Effector CD8-positive, alpha-beta T cell (primary cell): ENCODE results near the gene KRT4.

Experiments
- DNase-seq: peaks from one replicate; lab custom pipeline; 2025; lab: John Stamatoyannopoulos, UW

KRT4 gene

DNA sequence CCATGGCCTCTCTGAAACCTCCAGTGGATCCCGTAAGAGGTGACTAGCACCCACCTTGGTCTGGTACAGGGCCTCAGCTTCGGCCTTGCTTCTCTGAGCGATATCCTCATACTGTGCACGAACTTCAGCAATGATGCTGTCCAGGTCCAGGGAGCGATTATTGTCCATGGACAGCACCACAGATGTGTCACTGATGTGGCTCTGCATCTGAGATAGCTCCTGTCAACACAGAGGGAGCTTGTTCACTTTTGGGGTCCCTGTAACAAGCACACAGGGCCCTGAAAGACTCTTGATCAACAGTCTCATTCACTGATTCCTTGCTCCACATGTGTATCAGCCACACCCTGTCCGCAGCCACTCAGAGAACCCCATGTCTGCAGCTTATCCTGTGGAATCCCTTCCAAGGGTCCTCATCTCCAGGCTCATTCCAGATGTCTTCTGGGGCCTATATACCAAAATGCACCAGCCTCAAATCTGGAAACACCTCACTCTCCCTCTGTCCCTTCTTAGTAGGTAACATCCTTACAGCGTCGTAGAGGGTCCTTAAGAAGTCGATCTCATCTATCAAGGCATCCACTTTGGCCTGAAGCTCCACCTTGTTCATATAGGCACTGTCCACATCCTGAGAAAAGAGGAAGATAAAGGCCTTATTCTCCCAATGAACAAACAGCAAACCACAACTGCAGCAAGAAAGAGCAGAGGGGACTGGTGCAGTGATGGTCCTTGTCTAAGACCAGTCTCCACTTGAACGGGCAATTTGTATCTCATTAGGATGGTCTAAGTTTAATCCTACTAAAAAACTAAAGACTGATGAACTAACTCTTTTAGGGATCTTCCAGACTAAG lies 21.5 kb downstream of the KRT4 start:
- DNase-seq, result no peak

DNA sequence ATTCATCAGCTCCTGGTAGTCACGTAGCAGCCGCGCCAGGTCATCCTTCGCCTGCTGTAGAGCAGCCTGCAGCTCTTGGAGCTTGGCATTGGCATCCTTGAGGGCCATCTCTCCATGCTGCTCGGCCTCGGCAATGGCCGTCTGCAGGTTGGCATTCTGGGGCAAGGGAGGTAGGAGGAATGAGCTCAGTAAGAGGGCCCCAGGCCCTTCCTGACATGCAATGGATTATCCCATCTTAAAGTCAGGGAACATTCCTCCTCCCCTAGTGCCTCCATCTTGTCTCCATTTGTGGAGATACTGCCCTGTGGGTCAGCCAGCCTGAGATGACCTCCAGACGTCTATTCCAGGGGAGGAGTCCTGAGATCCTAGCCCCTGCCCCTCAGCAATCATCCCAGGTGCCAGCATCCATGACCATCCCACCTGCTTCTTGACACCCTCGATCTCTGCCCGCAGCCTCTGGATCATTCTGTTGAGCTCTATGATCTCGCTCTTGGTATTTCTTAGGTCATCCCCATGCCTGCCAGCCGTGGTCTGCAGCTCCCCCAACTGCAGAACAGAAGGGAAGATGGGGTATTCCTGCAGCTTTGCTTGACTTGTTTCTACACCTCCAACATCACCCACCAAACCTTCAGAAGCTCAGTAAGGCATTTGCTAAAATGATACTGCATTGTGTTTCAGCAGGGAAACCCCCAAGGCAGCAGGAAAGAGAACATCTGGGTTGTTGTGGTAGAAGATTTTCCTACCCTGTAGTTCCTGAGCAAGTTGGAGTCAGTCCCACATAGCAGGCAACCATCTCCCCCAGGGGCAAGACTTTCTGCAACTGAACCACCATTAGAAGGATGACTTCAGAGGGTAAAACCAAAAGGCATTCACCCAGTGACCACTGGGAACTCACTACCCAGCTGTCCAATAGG lies 22.4 kb downstream of the KRT4 start:
- no peak for DNase-seq

DNA sequence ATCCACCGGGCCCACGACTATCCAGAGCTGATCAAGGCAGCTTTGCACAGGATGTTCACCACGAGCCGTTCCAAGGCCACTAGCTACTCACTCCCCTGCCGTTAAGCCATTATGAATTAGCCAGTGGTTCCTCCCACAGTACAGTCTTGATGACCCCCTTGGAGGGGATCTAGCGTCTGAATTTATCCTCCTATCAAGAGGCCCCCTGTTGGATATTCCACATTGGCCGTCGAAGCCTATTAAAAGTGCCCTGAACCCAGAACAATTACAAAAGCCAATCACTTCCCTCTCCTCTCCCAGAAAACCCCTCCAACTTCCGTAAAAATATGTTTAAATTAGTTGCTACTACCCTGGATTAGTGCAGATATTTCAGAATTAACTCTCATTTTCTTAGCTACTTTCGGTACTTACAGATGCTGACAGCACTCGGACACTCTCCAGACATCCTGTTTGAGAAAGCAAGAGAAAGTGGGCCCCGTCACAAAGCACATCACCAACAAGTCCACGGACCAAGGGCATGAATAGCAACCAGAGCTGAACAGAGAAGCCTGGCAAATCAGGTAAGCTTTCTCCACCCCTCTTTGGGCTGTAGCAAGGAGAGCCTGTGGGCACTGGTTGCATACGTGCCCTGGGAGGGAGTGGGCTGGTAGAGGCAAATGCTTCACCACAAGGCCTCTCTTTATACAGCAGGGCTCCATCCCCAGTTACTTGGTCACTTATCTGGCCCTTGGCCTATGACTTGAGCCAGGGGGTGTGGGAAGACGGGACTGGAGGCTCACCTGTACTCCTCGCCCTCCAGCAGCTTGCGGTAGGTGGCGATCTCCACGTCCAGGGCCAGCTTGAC lies 23.3 kb downstream of the KRT4 start:
- no peak for DNase-seq

DNA sequence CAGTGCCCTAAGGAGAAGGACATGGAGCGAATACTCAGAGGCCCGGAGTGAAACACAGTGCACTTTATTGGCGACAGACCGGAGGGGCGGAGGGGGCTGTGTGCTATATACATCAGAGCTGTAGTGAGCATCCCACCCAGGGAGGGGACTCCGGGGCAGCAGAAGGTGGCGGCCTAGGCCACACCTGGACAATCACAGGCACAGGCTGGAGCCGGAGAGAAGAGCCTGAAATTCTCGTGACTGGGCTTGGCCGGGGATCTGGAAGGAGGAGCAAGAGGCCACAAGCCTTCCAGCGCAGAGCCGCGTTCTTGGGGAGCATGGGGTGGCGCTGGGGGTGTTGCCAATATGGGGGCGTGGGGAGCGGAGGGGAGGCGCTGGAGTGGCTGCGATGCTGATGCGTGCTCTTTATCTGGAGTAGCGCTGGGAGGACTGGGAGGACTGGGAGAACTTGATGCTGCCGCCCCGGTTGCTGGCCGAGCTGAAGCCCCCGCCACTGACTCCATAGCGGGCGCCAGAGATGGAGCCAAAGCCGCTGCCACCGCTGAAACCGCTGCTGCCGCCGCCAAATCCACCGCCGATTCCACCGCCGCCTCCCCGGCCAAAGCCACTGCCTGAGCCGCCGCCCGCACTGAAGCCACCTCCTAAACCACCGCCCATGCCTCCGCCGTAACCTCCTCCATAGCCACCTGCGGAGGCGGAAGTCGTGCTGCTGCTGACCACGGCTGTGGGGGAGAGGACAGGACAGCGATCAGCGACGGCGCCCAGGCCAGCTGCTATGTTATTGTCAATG lies 24.1 kb downstream of the KRT4 start:
- no peak for DNase-seq

DNA sequence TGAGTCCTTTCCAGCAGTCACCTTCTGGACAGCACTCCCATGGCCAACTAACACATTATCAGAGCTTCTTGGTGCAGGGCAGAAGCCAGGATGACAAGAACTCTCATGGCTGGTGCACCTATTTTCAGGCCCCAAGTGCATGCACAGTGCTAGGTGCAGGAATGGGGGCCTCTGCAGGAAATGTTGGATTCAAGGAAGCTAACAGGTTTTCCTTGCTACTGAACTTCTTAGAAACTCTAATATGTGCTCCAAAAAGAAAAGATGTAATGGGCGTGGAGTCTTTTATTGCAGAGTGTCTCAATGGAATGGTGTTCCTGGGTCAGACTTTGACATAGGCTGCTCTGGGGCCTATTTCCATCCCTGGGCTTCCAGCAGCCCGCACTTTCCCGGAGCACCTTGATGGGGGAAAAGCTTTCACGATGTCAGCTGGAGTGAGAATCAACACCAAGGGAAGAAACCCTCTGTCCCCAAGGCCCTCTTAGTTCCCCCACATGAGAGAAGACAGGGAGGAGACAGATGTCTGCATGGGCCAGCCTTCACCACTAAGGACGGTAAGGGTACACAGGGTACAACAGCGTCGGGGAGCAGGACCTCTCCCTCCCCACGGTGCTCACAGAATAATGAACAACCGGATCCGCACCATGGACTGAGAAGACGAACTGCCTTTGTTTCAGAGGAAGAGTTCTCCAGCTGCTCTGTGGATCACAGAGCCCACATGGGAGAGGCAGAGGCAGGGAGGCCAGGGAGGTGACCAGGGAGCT lies 24.9 kb downstream of the KRT4 start:
- no peak for DNase-seq

DNA sequence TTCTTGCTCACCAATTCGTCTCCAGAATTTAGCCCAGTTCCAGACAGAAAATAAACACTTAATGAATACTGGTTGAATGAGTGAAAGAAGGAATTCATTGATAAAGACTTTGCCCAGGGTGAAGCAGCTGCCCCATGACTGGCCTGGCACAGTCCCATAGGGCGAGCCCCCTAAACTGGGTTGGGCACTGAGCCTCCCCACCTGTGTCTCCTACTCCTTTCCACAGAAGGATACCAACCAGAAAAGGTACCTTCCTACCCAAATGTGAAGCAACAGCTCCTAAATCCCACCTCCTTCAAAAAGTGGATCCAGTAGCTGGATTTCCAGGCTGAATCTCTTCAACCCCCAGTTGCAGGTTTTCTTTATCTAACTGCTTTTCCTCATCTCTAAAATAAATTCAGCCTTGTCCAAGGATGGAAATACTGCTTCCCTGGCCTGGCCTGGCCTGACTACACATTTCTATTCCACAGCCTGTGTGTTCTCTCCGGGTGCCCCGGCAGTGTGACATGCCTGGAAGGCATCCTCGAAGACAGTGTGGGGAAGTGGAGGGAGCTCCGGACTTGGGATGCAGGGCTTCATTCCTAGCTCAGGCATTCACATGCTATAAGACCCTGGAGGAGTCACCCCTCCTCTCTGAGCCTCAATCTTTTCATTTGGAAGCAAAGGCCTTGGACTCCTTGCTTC lies 25.6 kb downstream of the KRT4 start:
- no peak for DNase-seq

DNA sequence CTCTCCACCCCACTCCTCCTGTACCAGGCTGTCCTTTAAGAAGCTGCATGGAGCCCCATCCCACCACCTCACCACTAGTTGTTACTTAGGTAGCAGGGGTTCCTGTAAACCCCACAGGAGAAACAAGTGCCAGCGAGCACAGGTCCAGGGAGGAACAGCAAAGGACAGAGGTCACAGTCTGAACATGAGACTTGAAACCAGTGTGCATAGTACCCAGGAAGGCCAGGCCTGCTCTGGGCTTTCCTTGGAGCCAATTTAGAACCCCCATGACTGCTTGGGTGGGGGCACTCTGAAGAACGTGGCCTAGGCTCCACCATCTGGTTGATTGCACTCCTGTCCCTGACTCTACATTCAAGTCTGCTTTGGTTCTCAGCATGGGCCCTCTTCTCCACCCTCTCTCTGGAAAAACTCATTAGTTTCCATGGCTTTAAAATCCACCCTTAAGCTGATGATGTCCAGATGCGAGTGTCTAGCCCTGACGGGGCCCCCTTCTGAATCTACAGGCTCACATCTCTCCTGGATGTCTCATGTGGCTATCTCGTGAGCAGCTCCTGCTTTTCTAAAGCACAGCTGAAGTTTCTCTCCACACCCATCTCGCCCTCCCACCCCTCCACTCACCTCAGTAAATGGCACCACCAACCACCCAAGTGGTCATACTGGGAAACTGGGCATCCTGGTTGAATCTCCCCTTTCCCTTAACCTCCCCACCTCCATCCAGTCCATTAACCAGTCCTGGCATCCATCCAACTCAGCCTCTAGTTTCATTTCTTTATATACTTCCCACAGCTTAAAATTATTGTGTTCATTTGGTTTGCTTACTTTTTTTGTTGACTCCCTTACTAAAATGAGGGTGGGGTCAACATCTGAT lies 26.4 kb downstream of the KRT4 start:
- no peak for DNase-seq

DNA sequence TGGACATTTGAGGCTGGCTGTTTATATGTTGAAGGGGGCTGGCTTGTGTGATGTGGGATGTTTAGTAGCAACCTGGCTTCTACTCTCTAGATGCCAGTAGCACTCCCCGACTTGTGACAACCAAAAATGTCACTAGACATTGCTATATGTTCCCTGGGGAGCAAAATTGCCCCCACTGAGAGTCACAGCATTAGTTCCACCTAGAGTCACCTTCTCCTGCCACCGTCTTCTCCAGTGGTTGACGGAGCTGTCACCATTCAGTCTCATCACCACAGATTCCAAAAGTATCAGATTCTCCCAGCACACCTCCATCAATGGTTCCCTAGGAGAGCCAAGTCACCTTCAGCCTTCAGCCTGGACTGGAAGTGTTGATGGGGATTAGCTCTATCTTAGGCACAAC lies 29.0 kb downstream of the KRT4 start:
- DNase-seq, result no peak

DNA sequence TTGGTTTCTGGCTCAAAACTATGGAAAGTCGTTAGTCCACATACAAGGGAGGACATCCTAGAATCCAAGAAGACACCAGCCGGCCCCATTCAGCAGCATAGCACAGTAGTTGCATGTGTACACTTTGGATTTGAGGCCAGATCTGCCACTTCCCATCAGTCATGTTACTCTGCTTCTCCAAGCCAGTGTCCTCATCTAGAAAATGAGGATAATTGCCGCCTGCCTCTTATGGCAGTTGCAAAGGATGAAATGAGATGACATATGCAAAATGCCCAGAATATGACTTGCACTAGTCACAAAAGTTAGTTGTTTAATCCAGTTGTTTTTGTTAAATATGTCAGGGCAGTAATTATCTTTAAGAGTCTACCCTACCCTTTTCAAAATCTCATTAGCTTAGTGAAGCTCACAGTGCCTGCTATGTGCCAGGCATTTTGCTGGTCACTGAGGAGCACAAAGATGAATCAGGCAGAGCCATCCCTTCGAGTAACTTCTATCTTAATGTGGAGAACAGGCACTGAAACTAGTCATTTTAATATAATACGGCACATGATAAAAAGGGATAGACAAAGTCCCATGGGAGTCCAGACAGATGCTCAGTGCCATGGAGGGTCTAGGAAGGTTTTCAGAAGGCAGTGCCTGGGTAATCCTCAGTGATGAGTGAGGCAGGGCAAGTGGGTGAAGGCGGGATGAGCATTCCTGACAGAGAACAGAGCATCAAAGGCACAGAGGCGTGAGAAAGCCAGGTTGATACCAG lies 30.2 kb downstream of the KRT4 start:
- no peak for DNase-seq

DNA sequence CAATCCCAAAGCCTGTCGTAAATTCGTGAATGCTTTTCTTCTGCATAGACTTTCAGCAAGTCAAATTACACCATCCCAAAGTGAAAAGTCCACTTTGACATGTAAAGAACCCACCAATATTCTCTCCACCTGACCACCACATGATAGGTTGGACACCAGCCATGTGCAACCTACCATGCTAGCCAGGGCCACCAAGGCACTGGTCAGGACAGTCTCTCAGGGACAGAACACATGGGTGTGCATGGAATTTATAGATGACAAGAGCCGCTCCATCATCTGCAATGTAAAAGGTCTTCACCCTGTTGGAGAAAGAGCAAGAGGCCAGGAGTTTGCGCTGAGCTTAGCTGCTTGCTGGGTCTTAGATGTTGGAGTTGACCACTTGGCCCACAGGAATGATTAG lies 31.4 kb downstream of the KRT4 start:
- no peak for DNase-seq

DNA sequence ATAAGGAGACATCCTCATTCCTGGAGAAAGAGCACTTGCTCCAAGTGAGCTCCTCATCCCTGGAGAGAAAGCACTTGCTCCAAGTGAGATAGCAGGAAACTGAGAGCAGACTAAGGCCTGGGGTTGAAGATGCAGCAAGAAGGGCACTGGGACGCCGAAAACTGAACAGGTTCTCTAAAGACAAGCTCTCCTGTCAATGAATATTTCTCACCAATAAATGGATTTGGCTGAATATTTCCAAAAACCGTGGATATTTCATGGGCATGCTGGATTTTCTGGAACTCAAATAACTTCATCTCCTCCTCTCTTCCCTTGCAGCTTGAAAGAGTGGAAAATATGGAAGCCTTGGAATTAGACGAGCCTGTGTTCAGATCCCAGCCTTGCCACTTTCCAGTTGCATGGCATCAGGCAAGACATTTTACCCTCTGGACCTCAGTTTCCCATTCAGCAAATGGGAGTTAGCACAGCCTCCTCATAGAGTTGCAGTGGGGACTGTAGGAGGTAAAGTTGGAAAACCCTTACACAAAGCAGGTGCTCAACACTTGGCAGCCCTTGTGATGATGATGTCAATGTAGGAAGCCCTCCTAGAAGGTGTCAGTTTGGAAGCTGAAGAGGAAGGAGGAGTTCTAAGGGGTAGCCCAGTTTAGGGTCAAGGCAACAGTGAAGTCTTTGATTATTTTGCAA lies 32.4 kb downstream of the KRT4 start:
- DNase-seq, result no peak

DNA sequence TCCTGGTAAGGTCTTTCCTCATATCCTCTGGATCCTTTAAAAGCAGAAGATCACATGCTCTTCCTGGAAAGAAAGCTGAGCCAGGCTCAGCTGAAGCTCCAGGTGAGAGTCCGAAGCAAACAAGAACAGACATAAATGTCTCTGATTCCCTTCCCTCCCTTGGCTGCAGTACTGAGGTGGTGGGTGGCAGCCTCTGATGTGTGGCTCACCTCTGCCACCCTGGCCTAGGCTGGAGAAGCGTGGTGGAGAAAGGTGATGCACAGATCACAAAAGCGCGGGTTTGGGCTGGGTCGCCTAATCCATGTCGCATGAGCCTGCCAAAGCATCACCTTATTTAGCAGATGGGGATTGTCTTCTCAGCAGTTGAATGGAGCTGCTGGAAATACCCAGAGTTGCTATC lies 34.0 kb downstream of the KRT4 start:
- DNase-seq, result no peak

DNA sequence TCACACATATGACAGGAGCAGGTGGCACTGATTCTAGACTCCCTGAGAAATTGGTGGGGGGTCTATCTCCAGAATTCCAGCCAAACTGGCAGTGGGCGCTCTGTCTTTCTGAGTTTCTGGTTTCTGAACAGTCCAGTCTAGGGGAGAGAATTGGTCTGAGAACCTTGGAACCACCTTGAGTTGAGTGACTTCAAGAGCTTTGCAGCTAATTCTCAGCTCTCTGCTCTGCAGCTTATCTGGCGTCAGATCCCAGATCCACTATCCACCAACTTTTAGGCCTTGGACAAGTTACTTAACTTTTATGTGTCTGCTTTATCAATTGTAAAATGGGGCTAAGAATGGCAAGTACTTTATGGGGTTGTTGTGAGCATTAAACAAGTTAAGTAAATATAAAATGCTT lies 35.1 kb downstream of the KRT4 start:
- no peak for DNase-seq

DNA sequence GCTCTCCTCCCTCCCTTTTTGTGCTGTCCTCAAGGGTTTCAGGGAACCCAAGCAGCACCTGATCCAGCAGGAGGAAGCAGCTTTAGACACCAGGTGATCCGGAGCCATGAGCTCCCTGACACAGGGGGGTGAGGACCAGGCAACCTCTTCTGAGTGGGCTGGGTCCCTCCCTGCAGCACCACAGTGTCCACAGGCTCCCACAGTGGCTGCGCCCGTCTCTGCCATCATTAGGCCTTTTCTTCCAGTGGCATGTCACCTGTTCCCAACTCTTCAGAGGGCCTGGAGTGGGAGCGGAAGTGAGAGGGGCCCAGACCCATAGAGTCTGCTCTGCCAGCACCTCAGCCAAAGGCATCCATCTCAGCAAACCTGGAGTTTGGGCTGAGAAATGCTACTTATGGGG lies 36.4 kb downstream of the KRT4 start:
- no peak for DNase-seq

DNA sequence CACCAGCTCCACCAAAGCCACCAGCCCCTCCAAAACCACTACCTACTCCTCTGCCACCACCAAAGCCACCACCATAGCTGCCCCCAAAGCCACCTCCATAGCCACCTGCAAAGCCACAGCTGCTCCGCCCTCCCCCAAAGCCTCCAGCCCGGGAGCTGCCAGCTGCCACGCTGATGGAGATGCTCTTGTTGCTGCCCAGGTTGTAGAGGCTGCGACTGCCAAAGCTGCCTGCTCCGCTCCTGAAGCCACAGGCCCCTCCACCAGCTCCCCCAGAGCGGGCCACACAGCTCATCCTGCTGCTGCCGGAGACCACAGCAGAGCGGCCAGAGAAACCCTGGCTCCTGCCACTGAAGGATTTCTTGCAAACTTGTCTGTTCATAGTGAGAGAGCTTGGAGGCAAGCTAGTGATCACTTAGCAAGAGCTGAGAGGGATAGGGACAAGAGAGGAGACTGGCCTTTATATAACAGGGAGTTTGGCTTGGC lies 37.0 kb downstream of the KRT4 start, which contains the start of gene KRT76:
TSS of gene KRT76 (minus strand) at position 433 of the 483 bp plus-strand sequence. CDS start at position 379, 54 bp downstream.
- no peak for DNase-seq

DNA sequence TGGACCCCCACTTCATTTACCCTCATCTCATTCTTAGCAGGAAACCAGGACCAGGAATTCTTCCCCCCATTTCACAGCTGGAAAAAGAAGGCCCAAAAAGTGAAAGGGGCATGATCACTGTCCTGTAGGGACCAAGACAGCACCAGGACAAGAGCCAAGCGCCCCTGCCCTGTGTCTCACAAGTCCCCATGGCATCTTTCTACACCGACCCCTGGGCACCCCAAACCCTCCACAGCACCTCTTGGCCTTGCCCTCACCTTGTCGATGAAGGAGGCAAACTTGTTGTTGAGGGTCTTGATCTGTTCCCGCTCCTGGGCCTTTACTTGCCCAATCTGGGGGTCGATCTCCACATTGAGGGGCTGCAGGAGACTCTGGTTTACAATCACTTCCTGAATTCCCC lies 37.5 kb downstream of the KRT4 start:
- no peak for DNase-seq

DNA sequence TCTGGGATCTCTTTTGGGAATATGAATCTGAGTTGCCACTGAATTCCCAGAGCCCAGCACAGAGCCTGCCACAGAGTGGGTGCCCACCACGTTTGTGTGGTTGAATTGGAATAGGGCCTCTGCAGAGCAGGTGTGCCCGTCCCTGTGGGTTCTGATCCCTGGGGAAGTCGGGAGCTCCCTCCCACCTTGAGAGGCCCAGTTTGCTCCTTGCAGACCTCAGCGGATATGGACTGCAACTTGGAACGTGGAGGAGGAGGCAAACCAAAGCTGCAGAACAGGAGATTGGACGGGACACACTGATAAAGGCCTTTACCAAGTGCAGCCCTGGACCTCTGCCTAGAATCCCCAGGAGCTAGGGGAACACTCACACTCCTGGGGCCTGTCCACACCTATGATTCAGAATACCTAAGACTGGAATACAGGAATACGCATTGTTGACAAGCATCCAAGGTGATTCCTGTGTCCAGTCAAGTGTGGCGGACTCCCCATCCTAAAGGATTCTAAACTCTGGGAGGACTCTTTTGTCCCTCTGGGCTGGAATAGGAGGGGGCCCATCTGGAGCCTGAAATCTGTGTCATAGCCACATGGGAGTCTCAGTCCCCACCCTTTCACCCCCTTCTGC lies 39.2 kb downstream of the KRT4 start:
- DNase-seq, result no peak
